Caco-2 (cell line): Measurements from ENCODE around the gene MMAB. TPM values are rescaled to one million over a fixed set of nuclear protein-coding genes. Genes with fewer than 3 reads are reported as not detected.

Experiments used
- BruUV-seq: library from RNA; stranded (reverse); fragments of 400-500 nt; replicated peaks from 2 replicates; lab custom pipeline; 2021; lab: Mats Ljungman, UMichigan
- CTCF ChIA-PET: fragments of 300-600 bp; sonication (Branson Sonifier 250); formaldehyde crosslinking; loops from one replicate; lab custom pipeline; 2022; ENCODE audit warnings: antibody characterized with exemption; lab: Charles Lee
- POLR2A ChIA-PET: fragments of 300-600 bp; sonication (Branson Sonifier 250); formaldehyde crosslinking; loops from one replicate; lab custom pipeline; 2022; ENCODE audit warnings: antibody characterized with exemption; lab: Charles Lee
- DNase-seq, 2 experiments: peaks; one replicate each; pipeline versions ENCODE4 v3.0.0 to v3.0.0-alpha.2; 2020 to 2022
- H3K27me3 ChIP-seq: replicated peaks from 2 replicates; pipeline ENCODE4 v1.6.0; 2011; ENCODE audit warnings: low read length; ENCODE audit not compliant: control insufficient read depth, insufficient read depth
- H3K36me3 ChIP-seq: 2 replicates; pipeline ENCODE4 v1.5.1; 2011; ENCODE audit warnings: low read length; ENCODE audit not compliant: control insufficient read depth, insufficient read depth
- H3K4me1 ChIP-seq: fragments of 250-450 bp; sonication (Bioruptor Pico); 2 replicates; pipeline ENCODE4 v1.5.1; 2020; ENCODE audit warnings: mild to moderate bottlenecking
- H3K4me3 ChIP-seq: 2 replicates; pipeline ENCODE4 v1.5.1; 2011; ENCODE audit warnings: low read depth, mild to moderate bottlenecking, control low read depth, low read length
- H3K9me3 ChIP-seq: fragments of 250-450 bp; sonication (Bioruptor Pico); 2 replicates; pipeline ENCODE4 v1.5.1; 2020; ENCODE audit warnings: mild to moderate bottlenecking, moderate library complexity
- H3K27ac Mint-ChIP-seq: one replicate; pipeline ENCODE4 v1.8.0; 2022; ENCODE audit warnings: mixed read lengths; ENCODE audit not compliant: unreplicated experiment
- H3K27me3 Mint-ChIP-seq: one replicate; pipeline ENCODE4 v1.8.0; 2022; ENCODE audit warnings: mixed read lengths; ENCODE audit not compliant: insufficient read depth, unreplicated experiment
- H3K36me3 Mint-ChIP-seq: one replicate; pipeline ENCODE4 v1.8.0; 2022; ENCODE audit warnings: mild to moderate bottlenecking, mixed read lengths; ENCODE audit not compliant: insufficient read depth, unreplicated experiment
- H3K4me1 Mint-ChIP-seq: one replicate; pipeline ENCODE4 v1.8.0; 2022; ENCODE audit warnings: low read depth, mixed read lengths; ENCODE audit not compliant: unreplicated experiment
- H3K4me3 Mint-ChIP-seq: one replicate; pipeline ENCODE4 v1.8.0; 2022; ENCODE audit warnings: mild to moderate bottlenecking, moderate library complexity, mixed read lengths; ENCODE audit not compliant: unreplicated experiment
- H3K9me3 Mint-ChIP-seq: one replicate; pipeline ENCODE4 v1.8.0; 2022; ENCODE audit warnings: mixed read lengths; ENCODE audit not compliant: unreplicated experiment
- CTCF ChIP-seq, 2 experiments: fragments of 200-600 bp in 1 of 2; IDR thresholded peaks; 1 replicate in 1 of 2; 2 replicates in 1 of 2; pipeline versions ENCODE4 v1.5.1 to v1.8.0; 2011 to 2022; ENCODE audit warnings: antibody characterized with exemption in 1 of 2, control low read depth in 1 of 2, inconsistent platforms in 1 of 2, low read depth in 1 of 2, low read length in 1 of 2, mild to moderate bottlenecking in 1 of 2, moderate library complexity in 1 of 2; ENCODE audit not compliant: insufficient read depth in 1 of 2, severe bottlenecking in 1 of 2, unreplicated experiment in 1 of 2
- intact Hi-C: fragments of 100-400 bp; cut with micrococcal nuclease; formaldehyde crosslinking; loops from one replicate; pipeline ENCODE4 v1.10.0; 2022; ENCODE audit not compliant: unreplicated experiment
- total RNA-seq: library from RNA; stranded (reverse); gene quantifications from 2 replicates; pipeline ENCODE4 v1.2.3, GENCODE V29; 2022

The MMAB gene
- total RNA-seq, 1 experiment from 2014 or later = 48.9 TPM

GRCh38 chr12:109534456-109534855 lies 38.8 kb downstream of the MMAB start:
- Mint-ChIP-seq H3K27ac (no peak overlapping the region), H3K9me3 (no peaks in the 10 kb centered on the region), H3K36me3 (no peaks in the 10 kb centered on the region), H3K4me3 (no peak overlapping the region), H3K27me3 (no peaks in the 10 kb centered on the region), H3K4me1 (no peaks in the 10 kb centered on the region)
- DNase-seq = no peak
- POLR2A ChIA-PET = no interaction called here
- Histone ChIP-seq H3K27me3 (no peaks in the 10 kb centered on the region), H3K4me1 (no peaks in the 10 kb centered on the region), H3K36me3 (no peaks in the 10 kb centered on the region), H3K9me3 (no peaks in the 10 kb centered on the region), H3K4me3 (no peak overlapping the region)
- intact Hi-C loops = no loop called here
- BruUV-seq = no TSS peak
- TF ChIP-seq CTCF (IDR thresholded peaks at IDR 0.05; ENCODE audit: insufficient read depth in 1 of 2, low read depth in 1 of 2, low read length in 1 of 2, severe bottlenecking in 1 of 2, unreplicated experiment in 1 of 2) = no peak
- CTCF ChIA-PET = no interaction called here

DNA sequence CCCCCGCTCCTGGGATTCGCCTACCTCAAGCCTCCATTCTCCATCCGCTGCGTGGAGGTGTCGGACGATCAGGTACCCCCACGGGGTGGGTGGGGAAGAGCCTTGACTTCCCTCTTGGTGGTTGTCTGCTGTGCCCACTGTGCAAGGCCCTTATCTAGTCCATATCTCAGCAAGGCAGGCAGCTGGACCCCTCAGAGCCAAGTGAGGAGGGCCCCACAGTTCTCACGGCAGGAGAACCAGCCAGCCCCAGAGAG lies 39.9 kb downstream of the MMAB start:
- intact Hi-C loops = no loop called here
- Mint-ChIP-seq H3K36me3 (no peaks in the 10 kb centered on the region), H3K4me3 (no peak overlapping the region), H3K4me1 (no peaks in the 10 kb centered on the region), H3K27ac (no peak overlapping the region), H3K27me3 (no peaks in the 10 kb centered on the region), H3K9me3 (no peaks in the 10 kb centered on the region)
- Histone ChIP-seq H3K27me3 (no peaks in the 10 kb centered on the region), H3K36me3 (no peaks in the 10 kb centered on the region), H3K9me3 (no peaks in the 10 kb centered on the region), H3K4me3 (no peak overlapping the region), H3K4me1 (no peaks in the 10 kb centered on the region)
- ChIA-PET CTCF (no interaction called here), POLR2A (no interaction called here)
- no peak for DNase-seq
- no TSS peak for BruUV-seq
- TF ChIP-seq CTCF (IDR thresholded peaks at IDR 0.05; ENCODE audit: insufficient read depth in 1 of 2, low read depth in 1 of 2, low read length in 1 of 2, severe bottlenecking in 1 of 2, unreplicated experiment in 1 of 2) = no peak

DNA sequence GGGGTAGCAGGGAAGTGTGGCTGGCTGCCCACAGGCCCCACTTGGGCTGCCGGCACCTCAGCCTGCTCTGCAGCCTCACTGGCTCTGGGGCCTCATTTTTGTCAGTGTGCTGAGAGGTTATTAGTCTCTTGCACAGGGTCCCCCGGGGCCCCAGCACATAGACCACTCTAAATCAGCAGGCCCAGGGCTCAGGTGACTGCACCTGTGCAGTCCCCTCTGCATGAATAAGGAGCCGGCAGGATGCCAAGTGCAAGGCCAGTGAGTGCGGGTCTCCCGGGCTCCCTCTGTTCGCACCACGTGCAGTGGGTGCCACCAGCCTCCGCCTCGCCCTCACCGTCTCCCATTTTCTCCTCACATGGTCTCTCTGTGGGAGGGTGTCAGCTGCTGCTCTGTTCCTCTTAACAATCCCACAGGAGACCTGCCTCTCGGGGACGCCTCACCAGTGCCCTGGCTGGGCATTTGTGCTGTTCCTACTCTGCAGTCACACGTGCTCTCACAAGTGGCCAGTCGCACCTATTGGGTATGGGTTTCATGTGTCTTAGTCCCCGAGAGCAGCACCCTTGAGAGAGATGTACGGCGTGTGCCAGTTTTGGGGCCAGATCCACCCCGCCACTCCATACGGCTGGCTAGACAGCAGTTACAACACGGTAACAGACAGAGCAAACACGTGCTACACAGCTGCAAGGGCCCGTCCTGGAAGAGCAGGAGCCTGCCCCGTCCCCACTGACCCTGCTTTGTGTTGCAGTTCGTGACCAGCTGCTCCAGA lies 40.4 kb downstream of the MMAB start:
- Histone ChIP-seq H3K4me3 (no peak overlapping the region), H3K4me1 (no peaks in the 10 kb centered on the region), H3K9me3 (no peaks in the 10 kb centered on the region), H3K27me3 (no peaks in the 10 kb centered on the region), H3K36me3 (no peaks in the 10 kb centered on the region; the same call in 1 of the 2 replicates)
- POLR2A ChIA-PET = no interaction called here
- no peak overlapping the region for H3K27ac Mint-ChIP-seq
- H3K36me3 Mint-ChIP-seq = no peaks in the 10 kb centered on the region
- H3K9me3 Mint-ChIP-seq = no peaks in the 10 kb centered on the region
- no peaks in the 10 kb centered on the region for H3K27me3 Mint-ChIP-seq
- BruUV-seq = no TSS peak
- H3K4me1 Mint-ChIP-seq = no peaks in the 10 kb centered on the region
- no peak for DNase-seq
- no peak overlapping the region for H3K4me3 Mint-ChIP-seq
- TF ChIP-seq CTCF (IDR thresholded peaks at IDR 0.05; ENCODE audit: insufficient read depth in 1 of 2, low read depth in 1 of 2, low read length in 1 of 2, severe bottlenecking in 1 of 2, unreplicated experiment in 1 of 2) = no peak
- intact Hi-C loops = no loop called here
- CTCF ChIA-PET = no interaction called here
